HEK293 (cell line): Measurements from ENCODE around the gene B4GALNT1.

Source experiments
- CTCF ChIP-seq: fragments of 450-650 bp; formaldehyde crosslinking; IDR thresholded peaks from 2 replicates; pipeline ENCODE4 v1.5.1; 2016; ENCODE audit warnings: missing biosample characterization, missing genetic modification characterization
- ZNF19 ChIP-seq: fragments of 450-650 bp; formaldehyde crosslinking; IDR thresholded peaks from 2 replicates; pipeline ENCODE4; 2016; ENCODE audit warnings: missing biosample characterization, missing genetic modification characterization, low read depth
- ZNF785 ChIP-seq: fragments of 450-650 bp; formaldehyde crosslinking; IDR thresholded peaks from 2 replicates; pipeline ENCODE4 v1.5.1; 2016; ENCODE audit warnings: missing biosample characterization, missing genetic modification characterization

- TF ChIP-seq CTCF (tag by site-specific recombination) (no peak), ZNF785 (no peak), ZNF19 (no peak)
Measured at GRCh38 chr12:57609781-57610553, 23.0 kb downstream of the B4GALNT1 start.
